Inferior parietal cortex (tissue), 1 donor: ENCODE data around the gene OR7C1.
A peak's percentile ranks its signal among the peaks of the same experiment; 100 is the strongest.
"Not testable (repeated sequence)": the region's sequence is repeated elsewhere in the genome, so short reads cannot be mapped to it uniquely, and the experiment has no call there.

Experiments
- DNase-seq: peaks from one replicate; pipeline ENCODE4 v3.0.0-alpha.2; 2016; ENCODE audit errors: extremely low spot score

The OR7C1 gene

GRCh38 chr19:14785102-14785793 is 49.7 kb downstream of the OR7C1 start:
- peak; percentile 18 for DNase-seq

GRCh38 chr19:14784730-14785101 is 50.3 kb downstream of the OR7C1 start:
- DNase-seq = not testable (repeated sequence)

GRCh38 chr19:14783410-14783998 is 51.5 kb downstream of the OR7C1 start:
- not testable (repeated sequence) for DNase-seq

DNA sequence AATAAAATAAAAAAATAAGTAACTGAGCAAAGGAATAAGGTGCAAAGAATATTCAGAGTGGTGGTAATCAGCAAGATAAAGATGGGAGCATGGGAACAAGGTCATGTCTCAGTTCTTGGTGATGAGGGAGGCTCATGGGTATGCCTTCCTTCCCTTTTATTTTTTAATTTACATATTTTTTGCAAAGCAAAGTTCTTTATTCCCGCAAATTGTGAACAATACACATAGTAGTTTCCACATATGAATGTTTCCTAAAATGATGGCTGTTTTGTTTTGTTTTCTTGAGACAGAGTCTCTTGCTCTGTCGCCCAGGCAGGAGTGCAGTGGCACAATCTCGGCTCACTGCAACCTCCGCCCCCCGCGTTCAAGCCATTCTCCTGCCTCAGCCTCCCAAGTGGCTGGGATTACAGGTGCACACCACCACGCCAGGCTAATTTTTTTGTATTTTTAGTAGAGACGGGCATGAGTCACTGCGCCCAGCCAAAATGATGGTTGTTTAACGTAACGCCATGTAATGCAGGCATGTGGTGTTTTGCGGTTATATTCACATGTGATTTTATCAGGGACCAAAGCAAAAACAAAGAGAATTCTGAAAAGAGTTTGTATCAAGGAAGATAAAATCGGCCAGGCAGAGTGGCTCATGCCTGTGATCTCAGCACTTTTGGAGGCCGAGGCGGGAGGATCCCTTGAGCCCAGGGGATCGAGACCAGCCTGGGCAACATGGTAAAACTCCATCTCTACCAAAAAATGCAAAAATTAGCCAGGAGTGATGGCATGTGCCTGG is 52.2 kb downstream of the OR7C1 start:
- DNase-seq = no peak

GRCh38 chr19:14781713-14782536 is 53.1 kb downstream of the OR7C1 start:
- not testable (repeated sequence) for DNase-seq

GRCh38 chr19:14780622-14781225 is 54.3 kb downstream of the OR7C1 start:
- DNase-seq = not testable (repeated sequence)

DNA sequence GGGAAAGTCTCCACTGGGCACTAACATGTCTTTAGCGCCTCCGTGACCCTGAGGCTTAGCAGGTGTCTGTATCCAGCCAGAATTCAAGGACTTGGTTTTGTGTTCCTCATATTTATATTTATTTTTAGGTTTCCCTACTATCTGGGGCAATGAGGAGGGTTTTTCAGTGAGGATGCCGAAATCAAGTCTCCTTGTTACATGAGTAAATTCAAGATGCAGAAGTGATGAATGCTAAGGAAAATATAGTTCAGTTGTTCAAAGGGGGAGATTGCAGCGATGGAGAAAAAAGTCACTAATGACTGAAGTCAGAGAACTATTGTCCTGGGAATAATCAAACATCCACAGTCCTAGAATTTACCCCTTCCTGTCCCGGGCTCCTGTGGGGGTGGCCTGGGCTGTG is 55.8 kb downstream of the OR7C1 start:
- no peak for DNase-seq

- DNase-seq = not testable (repeated sequence)
Measured at GRCh38 chr19:14778110-14778845, 56.7 kb downstream of the OR7C1 start, which contains the start of gene ADGRE2. TSS of gene ADGRE2 (minus strand) at chr19:14778560. CDS start at chr19:14776756, 1,804 bp downstream.

- DNase-seq = not testable (repeated sequence)
Measured at GRCh38 chr19:14777645-14778044, 57.3 kb downstream of the OR7C1 start.

GRCh38 chr19:14775869-14776586 is 59.0 kb downstream of the OR7C1 start:
- no peak for DNase-seq

- not testable (repeated sequence) for DNase-seq
Measured at GRCh38 chr19:14775326-14775725, 59.7 kb downstream of the OR7C1 start.

GRCh38 chr19:14774373-14774772 is 60.6 kb downstream of the OR7C1 start:
- DNase-seq = no peak

GRCh38 chr19:14773722-14774121 is 61.3 kb downstream of the OR7C1 start:
- DNase-seq = not testable (repeated sequence)

GRCh38 chr19:14772995-14773394 is 62.0 kb downstream of the OR7C1 start:
- no peak for DNase-seq

GRCh38 chr19:14772467-14772866 is 62.5 kb downstream of the OR7C1 start:
- no peak for DNase-seq

- DNase-seq = no peak
Measured at GRCh38 chr19:14770944-14771839, 63.8 kb downstream of the OR7C1 start.

GRCh38 chr19:14770136-14770535 is 64.8 kb downstream of the OR7C1 start:
- DNase-seq = no peak

GRCh38 chr19:14769201-14769600 is 65.8 kb downstream of the OR7C1 start:
- no peak for DNase-seq

DNA sequence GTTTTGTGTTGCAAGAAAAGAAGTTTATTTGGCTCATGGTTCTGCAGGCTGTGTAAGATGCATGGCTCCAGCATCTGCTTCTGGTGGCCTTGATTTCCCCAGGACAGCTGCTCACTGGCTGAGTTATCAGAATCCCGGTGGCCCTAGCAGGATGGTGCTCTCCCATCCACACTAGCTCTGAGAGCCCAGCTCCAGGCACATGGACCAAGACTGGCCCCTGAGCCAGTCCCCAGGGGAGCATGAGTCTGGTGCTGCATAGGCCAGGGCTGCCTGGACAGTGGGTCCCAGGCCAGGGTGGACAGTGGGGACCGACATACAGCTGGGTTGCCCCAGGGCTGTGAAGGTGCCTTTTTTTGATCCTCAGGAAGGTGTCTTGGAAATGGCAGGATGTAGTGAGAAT is 67.0 kb downstream of the OR7C1 start:
- no peak for DNase-seq
